ENCODE measurements around the gene KLK13. TPM values are rescaled to one million over a fixed set of nuclear protein-coding genes. Genes with fewer than 3 reads are reported as not detected.

KLK13 gene
- total RNA-seq, 1 donor from 2014 or later = not detected

DNA sequence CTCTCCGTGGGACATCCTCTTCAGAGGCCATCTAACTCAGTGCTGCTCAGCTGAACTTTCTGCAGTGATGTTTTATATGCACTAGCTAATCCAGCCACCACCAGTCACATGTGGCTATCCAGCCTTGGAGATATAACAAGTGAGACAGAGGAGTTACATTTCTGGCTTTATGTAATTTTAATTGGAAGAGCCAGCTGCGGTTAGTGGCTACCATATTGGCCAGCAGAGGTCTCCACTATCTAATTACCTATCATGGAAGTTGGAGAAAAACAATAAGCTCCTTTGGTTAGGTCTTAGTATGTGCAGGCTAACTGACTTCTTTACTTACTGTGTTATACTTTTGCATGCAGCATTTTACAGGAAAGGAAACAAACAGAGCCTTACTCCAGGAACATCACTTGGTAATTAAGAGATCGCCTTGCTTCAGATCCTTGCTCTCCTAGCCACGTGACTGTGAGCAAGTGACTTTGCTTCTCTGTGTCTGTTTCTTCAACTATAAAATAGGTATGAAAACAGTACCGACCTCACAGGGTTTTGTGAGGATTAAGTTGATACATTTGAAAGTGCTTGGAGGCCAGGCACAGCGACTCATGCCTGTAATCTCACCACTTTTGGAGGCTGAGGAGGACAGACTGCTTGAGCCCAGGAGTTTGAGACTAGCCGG lies 43.8 kb downstream of the KLK13 start:
- Mint-ChIP-seq H3K4me3 (peak overlapping the region; percentile 59), H3K9me3 (no peaks in the 10 kb centered on the region), H3K27me3 (ENCODE audit: low read depth) (peaks cover 85% of the 10 kb centered on the region), H3K36me3 (ENCODE audit: low read depth) (no peaks in the 10 kb centered on the region), H3K27ac (ENCODE audit: unreplicated experiment) (no peak overlapping the region), H3K4me1 (peaks cover 12% of the 10 kb centered on the region)
- no peak for DNase-seq (ENCODE audit: low read depth, low spot score)
- TF ChIP-seq, protein P1, sequence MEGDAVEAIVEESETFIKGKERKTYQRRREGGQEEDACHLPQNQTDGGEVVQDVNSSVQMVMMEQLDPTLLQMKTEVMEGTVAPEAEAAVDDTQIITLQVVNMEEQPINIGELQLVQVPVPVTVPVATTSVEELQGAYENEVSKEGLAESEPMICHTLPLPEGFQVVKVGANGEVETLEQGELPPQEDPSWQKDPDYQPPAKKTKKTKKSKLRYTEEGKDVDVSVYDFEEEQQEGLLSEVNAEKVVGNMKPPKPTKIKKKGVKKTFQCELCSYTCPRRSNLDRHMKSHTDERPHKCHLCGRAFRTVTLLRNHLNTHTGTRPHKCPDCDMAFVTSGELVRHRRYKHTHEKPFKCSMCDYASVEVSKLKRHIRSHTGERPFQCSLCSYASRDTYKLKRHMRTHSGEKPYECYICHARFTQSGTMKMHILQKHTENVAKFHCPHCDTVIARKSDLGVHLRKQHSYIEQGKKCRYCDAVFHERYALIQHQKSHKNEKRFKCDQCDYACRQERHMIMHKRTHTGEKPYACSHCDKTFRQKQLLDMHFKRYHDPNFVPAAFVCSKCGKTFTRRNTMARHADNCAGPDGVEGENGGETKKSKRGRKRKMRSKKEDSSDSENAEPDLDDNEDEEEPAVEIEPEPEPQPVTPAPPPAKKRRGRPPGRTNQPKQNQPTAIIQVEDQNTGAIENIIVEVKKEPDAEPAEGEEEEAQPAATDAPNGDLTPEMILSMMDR (conservative IDR thresholded peaks at IDR 0.05) = peak; percentile 76

GRCh38 chr19:51019544-51019925 lies 45.4 kb downstream of the KLK13 start, which contains the start of gene KLK10:
KLK10 (minus strand) TSS chr19:51019709; CDS start chr19:51019130, 579 bp downstream.
- Mint-ChIP-seq H3K27ac (ENCODE audit: unreplicated experiment) (no peak within 1 kb of the TSS), H3K9me3 (no peaks in the 10 kb centered on the region), H3K4me3 (no peak within 1 kb of the TSS), H3K36me3 (ENCODE audit: low read depth) (no peaks in the 10 kb centered on the region), H3K27me3 (ENCODE audit: low read depth) (peaks cover 93% of the 10 kb centered on the region), H3K4me1 (peaks cover 12% of the 10 kb centered on the region)
- TF ChIP-seq, protein P1 (conservative IDR thresholded peaks at IDR 0.05) = no peak
- DNase-seq (ENCODE audit: low read depth, low spot score) = no peak

DNA sequence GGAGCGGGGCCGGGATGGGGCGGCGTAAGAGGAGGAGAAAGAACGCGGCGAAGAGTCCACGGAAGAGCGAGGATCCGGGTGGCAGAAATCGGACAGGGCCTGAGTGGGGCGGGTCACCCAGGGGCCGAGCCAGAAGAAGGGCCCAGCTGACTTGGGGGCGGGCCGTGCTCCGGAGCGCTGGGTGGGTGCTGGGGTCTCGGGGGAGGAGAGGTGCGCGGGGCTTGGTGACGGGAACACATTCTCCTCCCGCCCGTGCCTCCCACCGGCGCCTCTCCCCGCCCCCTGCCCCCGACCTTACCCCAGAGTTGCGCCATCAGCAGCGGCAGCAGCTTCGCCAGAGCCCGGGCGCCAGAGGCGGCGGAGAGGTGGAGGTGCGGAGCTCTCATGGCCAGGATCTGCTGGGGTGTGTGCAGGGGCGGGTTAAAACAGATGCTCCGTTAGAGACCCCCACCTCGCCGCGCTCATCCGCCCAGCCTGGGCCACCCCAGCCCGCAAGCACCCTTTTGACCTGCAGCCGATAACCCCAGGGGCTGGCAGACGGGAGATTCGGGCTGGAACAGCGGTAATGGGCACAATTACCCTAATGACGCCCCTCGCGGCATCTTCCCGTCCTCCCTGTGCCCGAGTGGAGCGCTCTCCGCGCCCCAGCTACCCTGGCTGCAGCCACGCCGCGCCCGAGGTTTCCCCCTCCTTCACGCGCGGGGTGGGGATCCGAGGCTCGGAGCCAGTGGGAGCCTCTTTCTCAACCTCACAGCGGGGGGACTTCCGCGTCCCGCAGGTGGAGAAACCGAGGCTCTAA lies 45.9 kb downstream of the KLK13 start:
- Mint-ChIP-seq H3K27ac (ENCODE audit: unreplicated experiment) (no peak overlapping the region), H3K27me3 (ENCODE audit: low read depth) (peaks cover 97% of the 10 kb centered on the region), H3K4me3 (no peak overlapping the region), H3K4me1 (peaks cover 12% of the 10 kb centered on the region), H3K36me3 (ENCODE audit: low read depth) (no peaks in the 10 kb centered on the region), H3K9me3 (no peaks in the 10 kb centered on the region)
- no peak for DNase-seq (ENCODE audit: low read depth, low spot score)
- TF ChIP-seq, protein P1 (conservative IDR thresholded peaks at IDR 0.05) = no peak

GRCh38 chr19:51016798-51017683 lies 47.9 kb downstream of the KLK13 start:
- DNase-seq (ENCODE audit: low read depth, low spot score) = peak; percentile 53
- no peaks in the 10 kb centered on the region for H3K9me3 Mint-ChIP-seq
- peak overlapping the region; percentile 44 for H3K4me3 Mint-ChIP-seq
- TF ChIP-seq, protein P1 (conservative IDR thresholded peaks at IDR 0.05) = peak; percentile 78
- no peak overlapping the region for H3K27ac Mint-ChIP-seq (ENCODE audit: unreplicated experiment)
- no peaks in the 10 kb centered on the region for H3K36me3 Mint-ChIP-seq (ENCODE audit: low read depth)
- H3K27me3 Mint-ChIP-seq (ENCODE audit: low read depth) = peaks cover 92% of the 10 kb centered on the region
- H3K4me1 Mint-ChIP-seq = peaks cover 12% of the 10 kb centered on the region

- Mint-ChIP-seq H3K27me3 (ENCODE audit: low read depth) (peaks cover 87% of the 10 kb centered on the region), H3K4me1 (peaks cover 12% of the 10 kb centered on the region), H3K4me3 (no peak overlapping the region), H3K9me3 (no peaks in the 10 kb centered on the region), H3K27ac (ENCODE audit: unreplicated experiment) (no peak overlapping the region), H3K36me3 (ENCODE audit: low read depth) (no peaks in the 10 kb centered on the region)
- TF ChIP-seq, protein P1 (conservative IDR thresholded peaks at IDR 0.05) = no peak
- no peak for DNase-seq (ENCODE audit: low read depth, low spot score)
These were observed 49.1 kb downstream of the KLK13 start for GRCh38 chr19:51015691-51016267.

Measured in neural crest cell (in vitro differentiated cells).